Transverse colon (tissue), 4 donors: Measurements from ENCODE around the gene SPDYE6. TPM values are rescaled to one million over a fixed set of nuclear protein-coding genes. Genes with fewer than 3 reads are reported as not detected.
"Not testable (repeated sequence)": the region's sequence is repeated elsewhere in the genome, so short reads cannot be mapped to it uniquely, and the experiment has no call there.

Experiments
- DNase-seq: peaks from one replicate; pipeline ENCODE4 v3.0.0-alpha.2; 2019
- H3K27ac ChIP-seq, 4 donors: fragments of 200-600 bp; sonication (generic); 2 replicates each; pipeline ENCODE4 v1.5.1; 2016 to 2018; ENCODE audit warnings: inconsistent platforms in 4 of 4
- H3K27me3 ChIP-seq: fragments of 200-600 bp; sonication (generic); 2 replicates; pipeline ENCODE4 v1.5.1; 2017; ENCODE audit warnings: inconsistent platforms
- H3K36me3 ChIP-seq, 4 donors: fragments of 200-600 bp; sonication (generic); 2 replicates each; pipeline ENCODE4 v1.5.1; 2017 to 2019; ENCODE audit warnings: inconsistent platforms in 4 of 4
- H3K4me1 ChIP-seq, 4 donors: fragments of 200-600 bp; sonication (generic); 2 replicates each; pipeline ENCODE4 v1.5.1; 2017 to 2020; ENCODE audit warnings: inconsistent platforms in 4 of 4
- H3K4me3 ChIP-seq, 4 donors: fragments of 200-600 bp; sonication (generic); 1 replicate in 1 of 4; 2 replicates in 3 of 4; pipeline versions ENCODE4 v1.5.1 to v1.6.1; 2017 to 2019; ENCODE audit warnings: inconsistent platforms in 4 of 4
- H3K9me3 ChIP-seq, 2 donors: fragments of 200-600 bp; sonication (generic); 2 replicates each; pipeline ENCODE4 v1.5.1; 2017 to 2019; ENCODE audit warnings: inconsistent platforms in 2 of 2
- CTCF ChIP-seq, 5 experiments: fragments of 200-600 bp in 3 of 5; fragments of 450-650 bp in 2 of 5; sonication (generic) in 3 of 5; IDR thresholded peaks; 1 replicate in 2 of 5; 2 replicates in 3 of 5; pipeline ENCODE4 v1.5.1; 2016 to 2017; ENCODE audit warnings: antibody characterized with exemption in 5 of 5, inconsistent platforms in 3 of 5, mild to moderate bottlenecking in 2 of 5, moderate library complexity in 1 of 5
- POLR2A ChIP-seq: fragments of 450-650 bp; IDR thresholded peaks from one replicate; pipeline ENCODE4 v1.6.1; 2016; ENCODE audit warnings: antibody characterized with exemption, mild to moderate bottlenecking, moderate library complexity
- POLR2AphosphoS5 ChIP-seq, 3 donors: sonication (generic); formaldehyde crosslinking; IDR thresholded peaks; one replicate each; pipeline ENCODE4 v1.6.1; 2016; ENCODE audit warnings: antibody characterized with exemption in 3 of 3
- WGBS, 2 donors: methylation state at CpG; one replicate each; pipeline ENCODE4 v1.1.5; 2018; ENCODE audit warnings: low coverage in 1 of 2; 5-methylcytosine and 5-hydroxymethylcytosine counted together
- in situ Hi-C, 4 donors: fragments of 200-750 bp; cut with MboI; loops; one replicate each; pipeline versions ENCODE4 v1.15.0 to v1.15.1; 2017; ENCODE audit warnings: low sequenced_read_pairs in 3 of 4, low pct_ligation_motif_present in 1 of 4, low pct_unique_long_range_greater_than_20kb in 1 of 4
- intact Hi-C: fragments of 100-400 bp; cut with DNase I; formaldehyde crosslinking; loops from one replicate; pipeline ENCODE4 v1.15.1; 2023; ENCODE audit warnings: low total_unique reads
- total RNA-seq, 4 donors: library from RNA; depleted of rRNA; stranded (reverse); fragments of >200 nt; gene quantifications; one replicate each; pipeline ENCODE4 v1.1.0, GENCODE V29; 2016

Gene SPDYE6
- total RNA-seq, 4 donors from 2014 or later, result not detected

GRCh38 chr7:102363549-102364393 is 7.5 kb upstream of the SPDYE6 start:
- H3K36me3 ChIP-seq, H3K27me3 ChIP-seq, intact Hi-C loops, H3K4me1 ChIP-seq, in situ Hi-C loops, H3K9me3 ChIP-seq: not testable (repeated sequence)
- peak overlapping the region; percentile 93 to 96 (median 96) for H3K27ac ChIP-seq
- peak overlapping the region; percentile 88 to 98 (median 94) for H3K4me3 ChIP-seq
- DNase-seq, result peak; percentile 96
- TF ChIP-seq POLR2A (peak; percentile 78), POLR2AphosphoS5 (IDR thresholded peaks at IDR 0.05) (peak; percentile 82 to 96 (median 94)), CTCF (IDR thresholded peaks at IDR 0.05) (peak in 3 of 5 experiments; percentile 16 to 39 (median 22))
- WGBS, 2 donors, result 0% methylated on average over 55 of the region's 76 CpGs; no CpG with 5 or more reads in 1 of the 2 donors

GRCh38 chr7:102346983-102347382 is 9.3 kb downstream of the SPDYE6 start:
- H3K27me3 ChIP-seq, H3K36me3 ChIP-seq, H3K4me1 ChIP-seq, in situ Hi-C loops, intact Hi-C loops, H3K9me3 ChIP-seq, H3K27ac ChIP-seq, DNase-seq, H3K4me3 ChIP-seq: not testable (repeated sequence)
- 81% methylated on average over 4 of the region's 6 CpGs; no CpG with 5 or more reads in 1 of the 2 donors for WGBS, 2 donors

DNA sequence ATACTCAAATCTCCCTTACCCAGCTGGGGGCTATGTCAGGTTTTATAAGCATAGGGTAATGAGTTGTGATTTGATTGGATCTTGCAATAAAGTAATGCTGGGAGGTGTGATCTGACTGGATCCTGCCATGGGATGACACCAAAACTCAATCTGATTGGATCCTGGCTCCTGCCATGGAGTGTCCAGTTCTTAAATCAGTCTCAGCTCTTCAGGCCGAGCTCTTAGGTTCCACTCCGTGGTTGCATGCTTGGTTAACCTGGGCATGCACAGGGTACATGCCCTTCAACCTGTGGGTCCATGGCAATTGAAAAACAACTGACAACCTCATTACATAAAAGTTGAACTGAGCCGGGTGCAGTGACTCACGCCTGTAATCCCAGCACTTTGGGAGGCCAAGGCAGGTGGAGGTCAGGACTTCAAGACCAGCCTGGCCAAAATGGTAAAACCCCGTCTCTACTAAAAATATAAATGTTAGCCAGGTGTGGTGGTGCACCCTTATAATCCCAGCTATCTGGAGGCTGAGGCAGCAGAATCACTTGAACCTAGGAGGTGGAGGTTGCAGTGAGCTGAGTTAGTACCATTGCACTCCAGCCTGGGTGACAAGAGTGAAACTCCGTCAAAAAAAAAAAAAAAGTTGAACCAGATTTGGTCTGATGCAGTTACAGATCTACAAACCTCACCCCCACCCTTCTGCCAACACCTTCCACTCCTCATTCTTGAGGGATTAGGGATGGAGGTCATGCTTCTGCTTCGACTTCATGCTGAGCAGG is 15.5 kb downstream of the SPDYE6 start:
- H3K27me3 ChIP-seq, H3K9me3 ChIP-seq, intact Hi-C loops, H3K4me3 ChIP-seq, in situ Hi-C loops, H3K36me3 ChIP-seq, DNase-seq, H3K27ac ChIP-seq, H3K4me1 ChIP-seq: not testable (repeated sequence)
- WGBS, 2 donors, result 72% methylated on average over 5 of the region's 7 CpGs; no CpG with 5 or more reads in 1 of the 2 donors

- H3K4me3 ChIP-seq, H3K27ac ChIP-seq, intact Hi-C loops, H3K27me3 ChIP-seq, H3K36me3 ChIP-seq, H3K9me3 ChIP-seq, DNase-seq, H3K4me1 ChIP-seq, in situ Hi-C loops: not testable (repeated sequence)
- WGBS, 2 donors, result 73 to 75% methylated on average over 1 to 4 of the region's 4 CpGs
Observed at GRCh38 chr7:102337420-102337819, 18.8 kb downstream of the SPDYE6 start.

DNA sequence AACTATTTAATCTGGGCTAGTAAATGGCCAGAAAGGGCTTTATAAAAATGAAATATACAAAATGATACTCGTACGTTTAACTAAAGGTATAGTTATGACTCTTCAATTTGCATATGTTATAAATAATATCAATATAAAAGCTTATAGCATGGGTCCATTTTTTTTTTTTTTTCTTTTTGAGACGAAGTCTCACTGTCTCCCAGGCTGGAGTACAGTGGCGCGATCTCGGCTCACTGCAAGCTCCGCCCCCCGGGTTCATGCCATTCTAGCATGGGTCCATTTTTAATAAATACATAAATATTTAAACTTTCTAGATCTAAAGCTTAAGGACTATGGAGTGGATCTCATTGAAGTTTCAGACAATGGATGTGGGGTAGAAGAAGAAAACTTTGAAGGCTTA is 19.2 kb downstream of the SPDYE6 start:
- H3K9me3 ChIP-seq, H3K4me1 ChIP-seq, DNase-seq, H3K27me3 ChIP-seq, in situ Hi-C loops, intact Hi-C loops, H3K36me3 ChIP-seq, H3K27ac ChIP-seq, H3K4me3 ChIP-seq: not testable (repeated sequence)
- WGBS, 2 donors, result 62% methylated on average over 8 of the region's 8 CpGs; no CpG with 5 or more reads in 1 of the 2 donors

DNA sequence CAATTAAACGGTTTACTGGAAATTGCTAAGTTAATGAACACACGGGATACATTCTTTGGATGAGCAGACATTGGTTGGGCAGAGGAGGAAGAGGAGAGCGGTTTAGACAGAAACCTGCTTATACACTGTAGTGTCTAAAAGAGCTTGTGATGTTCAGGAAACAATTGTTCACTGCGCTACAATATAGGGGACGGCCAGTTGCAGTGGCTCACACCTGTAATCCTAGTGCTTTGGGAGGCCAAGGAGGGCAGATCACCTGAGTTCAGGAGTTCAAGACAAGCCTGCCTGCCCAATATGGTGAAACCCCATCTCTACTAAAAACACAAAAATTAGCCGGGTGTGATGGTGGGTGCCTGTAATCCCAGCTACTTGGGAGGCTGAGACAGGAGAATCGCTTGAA is 20.7 kb downstream of the SPDYE6 start:
- in situ Hi-C loops, H3K4me1 ChIP-seq, H3K9me3 ChIP-seq, DNase-seq, H3K27ac ChIP-seq, H3K4me3 ChIP-seq, intact Hi-C loops, H3K36me3 ChIP-seq, H3K27me3 ChIP-seq: not testable (repeated sequence)
- 85 to 90% methylated on average over 6 to 7 of the region's 7 CpGs for WGBS, 2 donors

DNA sequence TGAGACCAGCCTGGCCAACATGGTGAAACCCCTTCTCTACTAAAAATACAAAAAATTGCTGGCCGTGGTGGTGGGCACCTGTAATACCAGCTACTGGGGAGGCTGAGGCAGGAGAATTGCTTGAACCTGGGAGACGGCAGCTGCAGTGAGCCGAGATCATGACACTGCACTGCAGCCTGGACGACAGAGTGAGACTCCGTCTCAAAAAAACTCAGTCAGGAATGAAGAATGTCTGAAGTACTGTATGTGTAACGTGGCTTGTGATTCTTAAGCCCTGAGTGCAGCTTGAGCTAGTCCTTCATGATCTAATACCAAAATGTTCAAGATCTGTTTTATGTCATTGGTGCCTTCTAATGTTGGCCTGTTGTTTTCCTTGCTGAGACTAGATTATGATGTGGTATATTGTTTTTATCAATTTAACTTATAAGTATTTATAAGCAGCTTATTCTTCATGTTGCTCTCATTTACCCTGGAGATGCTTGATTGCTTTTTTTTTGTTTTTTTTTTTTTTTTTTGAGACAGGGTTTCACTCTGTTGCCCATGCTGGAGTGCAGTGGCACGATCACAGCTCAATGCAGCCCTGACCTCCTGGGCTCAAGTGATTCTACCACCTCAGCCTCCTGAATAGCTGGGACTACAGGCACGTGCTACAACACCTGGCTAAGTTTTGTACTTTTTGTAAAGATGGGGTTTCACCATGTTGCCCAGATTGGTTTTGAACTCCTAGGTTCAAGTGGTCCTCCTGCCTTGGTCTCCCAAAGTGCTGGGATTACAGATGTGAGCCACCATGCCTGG is 25.4 kb downstream of the SPDYE6 start:
- in situ Hi-C loops, H3K9me3 ChIP-seq, H3K4me1 ChIP-seq, intact Hi-C loops, DNase-seq, H3K36me3 ChIP-seq, H3K27ac ChIP-seq, H3K4me3 ChIP-seq: not testable (repeated sequence)
- H3K27me3 ChIP-seq, result peaks cover 17% of the 10 kb centered on the region
- 85 to 88% methylated on average over 6 to 8 of the region's 8 CpGs for WGBS, 2 donors

GRCh38 chr7:102329366-102329765 is 26.9 kb downstream of the SPDYE6 start:
- in situ Hi-C loops, intact Hi-C loops, H3K4me1 ChIP-seq, H3K27ac ChIP-seq, H3K36me3 ChIP-seq, DNase-seq, H3K9me3 ChIP-seq, H3K4me3 ChIP-seq: not testable (repeated sequence)
- peaks cover 17% of the 10 kb centered on the region for H3K27me3 ChIP-seq
- WGBS, 2 donors, result 60 to 77% methylated on average over 4 to 9 of the region's 9 CpGs

- H3K36me3 ChIP-seq, H3K4me3 ChIP-seq, H3K27ac ChIP-seq, H3K9me3 ChIP-seq, in situ Hi-C loops, H3K4me1 ChIP-seq, DNase-seq, intact Hi-C loops: not testable (repeated sequence)
- peaks cover 17% of the 10 kb centered on the region for H3K27me3 ChIP-seq
- WGBS, 2 donors, result 61% methylated on average over 5 of the region's 5 CpGs; no CpG with 5 or more reads in 1 of the 2 donors
Observed at GRCh38 chr7:102328863-102329262, 27.4 kb downstream of the SPDYE6 start.
